ENCODE measurements around the gene CAP2. TPM values are rescaled to one million over a fixed set of nuclear protein-coding genes. Genes with fewer than 3 reads are reported as not detected.

Gene CAP2
- total and polyA plus RNA-seq, 11 donors: 61.3 to 187 (median 126) TPM

DNA sequence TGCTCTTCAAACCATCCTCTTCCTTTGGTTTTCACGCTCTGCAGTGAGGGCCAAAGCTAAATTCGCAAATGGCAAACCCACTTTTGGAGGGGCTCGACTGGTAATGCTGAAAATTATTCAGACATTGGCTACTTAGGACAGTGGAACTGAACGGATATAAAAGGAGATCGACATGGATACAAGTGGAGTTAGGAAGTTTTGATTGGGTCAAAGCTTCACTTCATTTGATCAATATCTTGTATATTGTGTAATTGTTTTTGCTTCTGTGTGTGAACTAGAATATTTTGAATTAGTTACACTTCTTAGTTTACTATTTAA is 207.9 kb downstream of the CAP2 start:
- DNase-seq (no peak), ATAC-seq (no peak)
- TF ChIP-seq CTCF (IDR thresholded peaks at IDR 0.05): no peak
- no peak for TF ChIP-seq POLR2A (IDR thresholded peaks at IDR 0.05)
- Histone ChIP-seq H3K27me3 (no peaks in the 10 kb centered on the region), H3K4me3 (peak overlapping the region; percentile 75 to 99 (median 94)), H3K9me3 (no peaks in the 10 kb centered on the region), H3K27ac (peak overlapping the region in 11 of 12 donors; percentile 87 to 98 (median 95)), H3K36me3 (peaks cover 0 to 42% (median 22%) of the 10 kb centered on the region in 9 donors), H3K4me1 (peaks cover 0 to 20% (median 13%) of the 10 kb centered on the region in 12 donors)
- WGBS, 4 donors: 8 to 21% (median 17%) methylated on average over 5 of the region's 5 CpGs
- intact Hi-C loops (cut with DNase I): loop anchor here in 6 of 10 donors (2.0 to 10.0 kb wide), 5 partner anchors 86 to 383 kb away; partner anchors contain the start of genes NUP153 (in 5 of the 6) and KIF13A (in 1 of the 6)

- no peak overlapping the region for H3K27ac ChIP-seq
- intact Hi-C loops (cut with DNase I): loop anchor here in 6 of 10 donors (5.0 to 10.0 kb wide), 4 partner anchors 84 to 382 kb away; partner anchors contain the start of genes NUP153 (in 4 of the 6) and KIF13A (in 1 of the 6)
- H3K4me3 ChIP-seq: no peak overlapping the region
- no peak for TF ChIP-seq POLR2A (IDR thresholded peaks at IDR 0.05)
- TF ChIP-seq CTCF (IDR thresholded peaks at IDR 0.05): no peak
- peaks cover 0 to 20% (median 13%) of the 10 kb centered on the region in 12 donors for H3K4me1 ChIP-seq
- H3K36me3 ChIP-seq: peaks cover 0 to 57% (median 35%) of the 10 kb centered on the region in 9 donors
- ATAC-seq (no peak), DNase-seq (no peak)
- no peaks in the 10 kb centered on the region for H3K9me3 ChIP-seq
- no peaks in the 10 kb centered on the region for H3K27me3 ChIP-seq
- 26 to 55% (median 30%) methylated on average over 1 of the region's 1 CpG for WGBS, 4 donors
These were observed 209.5 kb downstream of the CAP2 start for GRCh38 chr6:17602888-17603287.

DNA sequence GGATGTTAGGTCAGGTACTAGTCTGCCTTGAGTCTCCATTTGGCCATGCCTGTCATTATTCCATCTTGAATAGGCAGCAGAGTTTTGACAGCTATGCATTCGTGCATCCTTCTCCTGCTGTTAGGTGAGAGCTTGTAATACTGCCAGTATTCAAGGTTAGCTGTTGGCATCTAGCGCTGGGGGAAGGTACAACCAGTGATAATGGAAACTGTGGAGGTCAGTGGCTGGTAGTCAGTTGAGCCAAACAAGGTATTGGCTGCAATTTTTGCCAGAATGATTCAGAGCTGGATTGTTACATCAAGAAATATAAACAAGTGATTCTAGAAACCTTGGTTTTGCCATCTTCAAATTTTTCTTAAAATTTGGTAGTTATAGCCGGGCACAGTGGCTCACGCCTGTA is 213.2 kb downstream of the CAP2 start:
- H3K4me1 ChIP-seq: peaks cover 0 to 13% (median 7%) of the 10 kb centered on the region in 12 donors
- H3K27ac ChIP-seq: no peak overlapping the region
- no peaks in the 10 kb centered on the region for H3K9me3 ChIP-seq
- H3K4me3 ChIP-seq: no peak overlapping the region
- ATAC-seq: no peak
- H3K36me3 ChIP-seq: peaks cover 0 to 85% (median 57%) of the 10 kb centered on the region in 9 donors
- H3K27me3 ChIP-seq: no peaks in the 10 kb centered on the region
- 84 to 96% (median 90%) methylated on average over 4 of the region's 4 CpGs for WGBS, 4 donors
- intact Hi-C loops (cut with DNase I): loop anchor here in 2 of 10 donors (10.0 kb wide), 2 partner anchors 98 to 378 kb away; partner anchors contain the start of genes KIF13A (in 1 of the 2) and NUP153 (in 1 of the 2)
- TF ChIP-seq POLR2A (IDR thresholded peaks at IDR 0.05) (no peak), CTCF (IDR thresholded peaks at IDR 0.05) (no peak)
- no peak for DNase-seq

Other genes with a start within 250 kb of the CAP2 start
- gene RBM24, start 112.2 kb upstream of the CAP2 start, total RNA-seq: 100 to 1,000 TPM; 107 to 263 (median 166) TPM
- gene RBM24, start 112.2 kb upstream of the CAP2 start, polyA plus RNA-seq: 100 to 1,000 TPM; 119 to 127 TPM
- gene FAM8A1, start 206.7 kb downstream of the CAP2 start, total RNA-seq: 10 to 100 TPM; 14.9 to 24.5 (median 17.5) TPM
- gene FAM8A1, start 206.7 kb downstream of the CAP2 start, polyA plus RNA-seq: 10 to 100 TPM in 1 of 2 donors, 1 to 10 TPM in 1; 9.1 to 14.9 TPM